ENCODE measurements around the gene MST1. TPM values are rescaled to one million over a fixed set of nuclear protein-coding genes. Genes with fewer than 3 reads are reported as not detected.

The MST1 gene
- total RNA-seq, 2 experiments from 2014 or later = 8.1 to 8.2 TPM

DNA sequence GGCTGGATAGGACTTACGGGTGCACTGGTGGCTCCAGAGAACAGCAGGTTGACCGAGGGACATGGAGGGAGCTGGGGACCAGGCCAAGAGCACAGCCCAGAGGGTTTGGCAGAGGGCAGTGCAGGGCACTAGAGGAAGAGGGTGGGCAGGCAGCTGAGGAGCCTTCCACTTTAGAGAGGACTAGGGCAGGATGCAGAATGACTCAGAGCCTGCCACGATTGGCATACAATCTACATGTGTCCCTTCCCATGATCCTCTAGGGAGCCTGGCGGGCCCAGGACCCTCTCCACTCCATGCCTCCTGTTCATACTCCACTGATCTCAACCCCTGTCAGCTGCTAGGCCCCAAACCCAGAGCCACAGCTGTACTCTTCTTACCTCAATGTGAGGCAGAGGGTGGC lies 29.5 kb downstream of the MST1 start:
- H3K27me3 Mint-ChIP-seq = no peaks in the 10 kb centered on the region
- no peak for DNase-seq
- no peak overlapping the region for H3K27ac Mint-ChIP-seq
- no peaks in the 10 kb centered on the region for H3K4me1 Mint-ChIP-seq (ENCODE audit: low read depth)
- no peaks in the 10 kb centered on the region for H3K9me3 Mint-ChIP-seq
- H3K4me3 Mint-ChIP-seq = no peak overlapping the region
- H3K36me3 Mint-ChIP-seq = no peaks in the 10 kb centered on the region
- intact Hi-C loops (cut with micrococcal nuclease) = no loop called here
- CTCF ChIA-PET = interaction anchor here (1.4 kb wide), 1 partner anchor 120 kb away, joined by 4 read pairs; no protein-coding TSS in a partner anchor
- POLR2A ChIA-PET = no interaction called here

DNA sequence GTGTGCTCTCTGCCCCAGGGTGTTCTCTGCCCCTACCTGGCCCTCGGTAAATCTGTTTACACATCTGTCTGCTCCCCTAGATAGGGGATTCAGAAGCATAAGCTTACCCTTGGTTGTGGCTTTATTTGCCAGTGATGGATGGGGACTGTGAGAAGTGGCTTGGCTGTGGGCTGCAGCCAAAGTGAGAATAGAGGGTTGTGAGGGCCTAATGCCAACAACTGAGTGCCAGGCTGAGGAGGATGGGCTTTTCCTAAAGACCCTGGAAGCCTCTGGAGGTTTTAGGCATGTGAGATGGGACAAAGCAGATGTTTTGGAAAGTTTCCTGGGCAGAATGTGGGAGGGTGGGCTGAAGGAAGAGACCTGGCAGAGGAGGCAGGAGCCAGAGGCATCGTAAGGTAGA lies 30.6 kb downstream of the MST1 start:
- Mint-ChIP-seq H3K9me3 (no peaks in the 10 kb centered on the region), H3K36me3 (no peaks in the 10 kb centered on the region), H3K27ac (no peak overlapping the region), H3K27me3 (no peaks in the 10 kb centered on the region), H3K4me1 (ENCODE audit: low read depth) (no peaks in the 10 kb centered on the region), H3K4me3 (no peak overlapping the region)
- intact Hi-C loops (cut with micrococcal nuclease) = no loop called here
- ChIA-PET POLR2A (no interaction called here), CTCF (no interaction called here)
- DNase-seq = no peak

DNA sequence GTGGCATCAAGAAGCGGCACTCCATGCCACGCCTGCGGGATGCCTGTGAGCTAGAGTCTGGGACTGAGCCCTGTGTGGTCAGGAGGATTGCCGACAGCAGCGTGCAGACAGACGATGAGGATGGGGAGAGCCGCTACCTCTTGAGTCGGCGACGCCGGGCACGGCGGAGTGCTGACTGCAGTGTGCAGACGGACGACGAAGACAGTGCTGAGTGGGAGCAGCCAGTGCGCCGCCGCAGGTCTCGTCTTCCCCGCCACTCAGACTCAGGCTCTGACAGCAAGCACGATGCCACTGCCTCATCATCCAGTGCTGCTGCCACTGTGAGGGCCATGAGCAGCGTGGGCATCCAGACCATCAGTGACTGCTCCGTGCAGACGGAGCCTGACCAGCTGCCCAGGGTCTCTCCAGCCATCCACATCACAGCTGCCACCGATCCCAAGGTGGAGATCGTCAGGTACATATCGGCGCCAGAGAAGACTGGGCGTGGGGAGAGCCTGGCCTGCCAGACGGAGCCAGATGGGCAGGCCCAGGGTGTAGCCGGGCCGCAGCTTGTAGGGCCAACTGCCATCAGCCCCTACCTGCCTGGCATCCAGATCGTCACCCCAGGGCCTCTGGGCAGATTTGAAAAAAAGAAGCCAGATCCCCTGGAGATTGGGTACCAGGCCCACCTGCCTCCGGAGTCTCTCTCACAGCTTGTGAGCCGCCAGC lies 31.9 kb downstream of the MST1 start:
- no peaks in the 10 kb centered on the region for H3K4me1 Mint-ChIP-seq (ENCODE audit: low read depth)
- POLR2A ChIA-PET = no interaction called here
- DNase-seq = no peak
- no peak overlapping the region for H3K4me3 Mint-ChIP-seq
- CTCF ChIA-PET = interaction anchor here (2.1 kb wide), 1 partner anchor 117 kb away, joined by 12 read pairs; no protein-coding TSS in a partner anchor
- H3K9me3 Mint-ChIP-seq = no peaks in the 10 kb centered on the region
- H3K36me3 Mint-ChIP-seq = no peaks in the 10 kb centered on the region
- no peaks in the 10 kb centered on the region for H3K27me3 Mint-ChIP-seq
- H3K27ac Mint-ChIP-seq = no peak overlapping the region
- intact Hi-C loops (cut with micrococcal nuclease) = no loop called here

- no peak for DNase-seq
- H3K27ac Mint-ChIP-seq = no peak overlapping the region
Observed at GRCh38 chr3:49656541-49657112, 32.6 kb downstream of the MST1 start.

DNA sequence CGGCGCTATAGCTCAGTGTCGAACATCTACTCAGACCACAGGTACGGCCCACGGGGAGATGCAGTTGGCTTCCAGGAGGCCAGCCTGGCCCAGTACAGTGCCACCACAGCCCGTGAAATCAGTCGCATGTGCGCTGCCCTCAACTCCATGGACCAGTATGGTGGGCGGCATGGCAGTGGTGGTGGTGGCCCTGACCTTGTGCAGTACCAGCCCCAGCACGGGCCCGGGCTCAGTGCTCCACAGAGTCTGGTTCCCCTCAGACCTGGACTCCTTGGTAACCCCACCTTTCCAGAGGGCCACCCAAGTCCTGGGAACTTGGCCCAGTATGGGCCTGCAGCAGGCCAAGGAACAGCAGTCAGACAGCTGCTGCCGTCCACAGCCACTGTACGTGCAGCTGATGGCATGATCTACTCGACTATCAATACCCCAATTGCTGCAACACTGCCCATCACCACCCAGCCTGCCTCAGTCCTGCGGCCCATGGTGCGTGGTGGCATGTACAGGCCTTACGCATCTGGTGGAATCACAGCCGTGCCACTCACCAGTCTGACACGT lies 33.5 kb downstream of the MST1 start:
- no peaks in the 10 kb centered on the region for H3K27me3 Mint-ChIP-seq
- ChIA-PET POLR2A (no interaction called here), CTCF (interaction anchor here (1.0 to 2.1 kb wide), 2 partner anchors 113 to 116 kb away, joined by 3 to 12 read pairs; no protein-coding TSS in a partner anchor)
- H3K4me3 Mint-ChIP-seq = no peak overlapping the region
- H3K9me3 Mint-ChIP-seq = no peaks in the 10 kb centered on the region
- no peak overlapping the region for H3K27ac Mint-ChIP-seq
- no peaks in the 10 kb centered on the region for H3K4me1 Mint-ChIP-seq (ENCODE audit: low read depth)
- intact Hi-C loops (cut with micrococcal nuclease) = no loop called here
- no peak for DNase-seq
- H3K36me3 Mint-ChIP-seq = no peaks in the 10 kb centered on the region

More at GRCh38 chr3:49656541-49657112, 32.6 kb downstream of the MST1 start:
- Mint-ChIP-seq H3K27me3 (no peaks in the 10 kb centered on the region), H3K4me3 (no peak overlapping the region), H3K36me3 (no peaks in the 10 kb centered on the region), H3K4me1 (ENCODE audit: low read depth) (no peaks in the 10 kb centered on the region), H3K9me3 (no peaks in the 10 kb centered on the region)
- CTCF ChIA-PET = interaction anchor here (1.0 to 2.1 kb wide), 2 partner anchors 114 to 117 kb away, joined by 3 to 12 read pairs; no protein-coding TSS in a partner anchor
- intact Hi-C loops (cut with micrococcal nuclease) = no loop called here
- POLR2A ChIA-PET = no interaction called here

DNA sequence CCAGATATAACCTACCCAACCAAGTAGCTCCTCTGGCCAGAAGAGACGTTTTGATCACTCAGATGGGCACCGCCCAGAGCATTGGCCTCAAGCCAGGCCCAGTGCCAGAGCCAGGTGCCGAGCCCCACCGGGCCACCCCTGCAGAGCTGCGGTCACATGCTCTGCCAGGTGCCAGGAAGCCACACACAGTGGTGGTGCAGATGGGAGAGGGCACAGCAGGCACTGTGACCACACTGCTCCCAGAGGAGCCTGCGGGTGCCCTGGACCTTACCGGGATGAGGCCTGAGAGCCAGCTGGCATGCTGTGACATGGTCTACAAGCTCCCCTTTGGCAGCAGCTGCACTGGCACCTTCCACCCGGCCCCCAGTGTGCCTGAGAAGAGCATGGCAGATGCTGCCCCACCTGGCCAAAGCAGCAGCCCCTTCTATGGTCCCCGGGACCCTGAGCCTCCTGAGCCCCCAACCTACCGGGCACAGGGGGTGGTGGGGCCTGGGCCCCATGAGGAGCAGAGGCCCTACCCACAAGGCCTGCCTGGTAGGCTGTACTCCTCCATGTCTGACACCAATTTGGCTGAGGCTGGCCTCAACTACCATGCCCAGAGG lies 34.2 kb downstream of the MST1 start:
- DNase-seq = no peak
- Mint-ChIP-seq H3K27ac (no peak overlapping the region), H3K27me3 (no peaks in the 10 kb centered on the region), H3K4me1 (ENCODE audit: low read depth) (no peaks in the 10 kb centered on the region), H3K9me3 (no peaks in the 10 kb centered on the region), H3K36me3 (no peaks in the 10 kb centered on the region), H3K4me3 (no peak overlapping the region)
- intact Hi-C loops (cut with micrococcal nuclease) = no loop called here
- ChIA-PET POLR2A (no interaction called here), CTCF (interaction anchor here (1.0 to 1.1 kb wide), 2 partner anchors 9 to 115 kb away, joined by 3 read pairs; no protein-coding TSS in a partner anchor)

GRCh38 chr3:49654176-49654825 lies 35.0 kb downstream of the MST1 start:
- no peak for DNase-seq
- intact Hi-C loops (cut with micrococcal nuclease) = no loop called here
- ChIA-PET POLR2A (no interaction called here), CTCF (interaction anchor here (0.6 to 1.1 kb wide), 3 partner anchors 9 to 488 kb away, joined by 3 read pairs; no protein-coding TSS in a partner anchor)
- no peaks in the 10 kb centered on the region for H3K36me3 Mint-ChIP-seq
- H3K4me3 Mint-ChIP-seq = no peak overlapping the region
- H3K4me1 Mint-ChIP-seq (ENCODE audit: low read depth) = no peaks in the 10 kb centered on the region
- no peak overlapping the region for H3K27ac Mint-ChIP-seq
- H3K9me3 Mint-ChIP-seq = no peaks in the 10 kb centered on the region
- H3K27me3 Mint-ChIP-seq = no peaks in the 10 kb centered on the region

DNA sequence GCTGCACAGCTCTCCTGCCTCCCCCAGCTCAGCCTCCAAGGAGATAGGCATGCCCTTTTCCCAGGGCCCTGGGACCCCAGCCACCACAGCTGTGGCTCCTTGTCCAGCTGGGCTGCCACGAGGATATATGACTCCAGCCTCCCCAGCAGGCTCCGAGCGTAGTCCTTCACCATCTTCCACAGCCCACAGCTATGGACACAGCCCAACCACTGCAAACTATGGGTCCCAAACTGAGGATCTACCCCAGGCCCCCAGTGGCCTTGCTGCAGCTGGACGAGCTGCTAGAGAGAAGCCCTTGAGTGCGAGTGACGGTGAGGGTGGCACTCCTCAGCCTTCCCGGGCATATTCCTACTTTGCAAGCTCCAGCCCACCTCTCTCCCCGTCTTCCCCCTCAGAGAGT lies 35.7 kb downstream of the MST1 start:
- ChIA-PET CTCF (no interaction called here), POLR2A (no interaction called here)
- Mint-ChIP-seq H3K27ac (no peak overlapping the region), H3K27me3 (no peaks in the 10 kb centered on the region), H3K4me3 (no peak overlapping the region), H3K36me3 (no peaks in the 10 kb centered on the region), H3K4me1 (ENCODE audit: low read depth) (no peaks in the 10 kb centered on the region), H3K9me3 (no peaks in the 10 kb centered on the region)
- intact Hi-C loops (cut with micrococcal nuclease) = no loop called here
- no peak for DNase-seq

DNA sequence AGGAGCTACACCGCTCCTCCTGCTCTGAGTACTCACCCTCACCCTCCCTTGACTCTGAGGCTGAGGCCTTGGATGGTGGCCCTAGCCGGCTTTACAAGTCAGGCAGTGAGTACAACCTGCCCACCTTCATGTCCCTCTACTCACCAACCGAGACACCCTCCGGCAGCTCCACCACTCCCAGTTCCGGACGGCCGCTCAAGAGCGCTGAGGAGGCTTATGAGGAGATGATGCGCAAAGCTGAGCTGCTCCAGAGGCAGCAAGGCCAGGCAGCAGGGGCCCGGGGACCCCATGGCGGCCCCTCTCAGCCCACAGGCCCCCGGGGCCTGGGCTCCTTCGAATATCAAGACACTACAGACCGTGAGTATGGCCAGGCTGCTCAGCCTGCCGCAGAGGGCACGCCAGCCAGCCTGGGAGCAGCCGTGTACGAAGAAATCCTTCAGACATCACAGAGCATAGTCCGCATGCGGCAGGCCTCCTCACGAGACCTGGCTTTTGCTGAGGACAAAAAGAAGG lies 36.3 kb downstream of the MST1 start:
- Mint-ChIP-seq H3K36me3 (no peaks in the 10 kb centered on the region), H3K27ac (no peak overlapping the region), H3K4me1 (ENCODE audit: low read depth) (no peaks in the 10 kb centered on the region), H3K9me3 (no peaks in the 10 kb centered on the region), H3K27me3 (no peaks in the 10 kb centered on the region), H3K4me3 (no peak overlapping the region)
- CTCF ChIA-PET = interaction anchor here (0.9 kb wide), 1 partner anchor 113 kb away, joined by 4 read pairs; no protein-coding TSS in a partner anchor
- intact Hi-C loops (cut with micrococcal nuclease) = no loop called here
- no peak for DNase-seq
- POLR2A ChIA-PET = no interaction called here

DNA sequence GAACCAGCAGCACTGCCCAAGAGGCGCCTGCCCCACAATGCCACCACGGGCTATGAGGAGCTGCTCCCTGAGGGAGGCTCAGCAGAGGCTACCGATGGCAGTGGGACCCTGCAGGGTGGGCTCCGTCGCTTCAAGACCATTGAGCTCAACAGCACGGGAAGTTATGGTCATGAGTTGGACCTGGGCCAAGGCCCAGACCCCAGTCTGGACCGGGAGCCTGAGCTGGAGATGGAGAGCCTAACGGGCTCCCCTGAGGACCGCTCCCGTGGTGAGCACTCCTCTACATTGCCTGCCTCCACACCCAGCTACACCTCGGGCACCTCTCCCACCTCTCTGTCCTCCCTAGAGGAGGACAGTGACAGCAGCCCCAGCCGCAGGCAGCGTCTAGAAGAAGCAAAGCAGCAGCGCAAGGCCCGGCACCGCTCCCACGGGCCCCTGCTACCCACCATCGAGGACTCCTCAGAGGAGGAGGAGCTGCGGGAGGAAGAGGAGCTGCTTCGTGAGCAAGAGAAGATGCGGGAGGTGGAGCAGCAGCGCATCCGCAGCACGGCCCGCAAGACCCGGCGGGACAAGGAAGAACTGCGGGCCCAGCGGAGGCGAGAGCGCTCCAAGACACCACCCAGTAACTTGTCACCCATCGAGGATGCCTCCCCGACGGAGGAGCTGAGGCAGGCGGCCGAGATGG lies 36.9 kb downstream of the MST1 start:
- no peaks in the 10 kb centered on the region for H3K27me3 Mint-ChIP-seq
- no peaks in the 10 kb centered on the region for H3K4me1 Mint-ChIP-seq (ENCODE audit: low read depth)
- H3K4me3 Mint-ChIP-seq = no peak overlapping the region
- no peak overlapping the region for H3K27ac Mint-ChIP-seq
- H3K9me3 Mint-ChIP-seq = no peaks in the 10 kb centered on the region
- H3K36me3 Mint-ChIP-seq = no peaks in the 10 kb centered on the region
- intact Hi-C loops (cut with micrococcal nuclease) = no loop called here
- CTCF ChIA-PET = interaction anchor here (0.9 to 1.1 kb wide), 2 partner anchors 19 to 113 kb away, joined by 3 to 4 read pairs; no protein-coding TSS in a partner anchor
- POLR2A ChIA-PET = no interaction called here
- DNase-seq = no peak

DNA sequence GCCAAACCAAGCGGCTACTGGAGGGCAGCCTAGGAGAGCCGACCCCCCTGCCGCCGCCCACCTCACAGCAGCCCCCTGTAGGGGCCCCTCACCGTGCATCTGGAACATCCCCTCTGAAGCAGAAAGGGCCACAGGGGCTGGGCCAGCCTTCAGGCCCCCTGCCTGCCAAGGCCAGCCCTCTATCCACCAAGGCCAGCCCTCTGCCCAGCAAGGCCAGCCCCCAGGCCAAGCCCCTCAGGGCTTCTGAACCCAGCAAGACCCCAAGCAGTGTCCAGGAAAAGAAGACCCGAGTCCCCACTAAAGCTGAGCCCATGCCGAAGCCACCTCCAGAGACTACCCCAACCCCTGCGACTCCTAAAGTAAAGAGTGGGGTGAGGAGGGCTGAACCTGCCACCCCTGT lies 38.6 kb downstream of the MST1 start:
- no peak overlapping the region for H3K4me3 Mint-ChIP-seq

More for the DNA sequence above, 38.6 kb downstream of the MST1 start:
- no peak for DNase-seq
- Mint-ChIP-seq H3K27me3 (no peaks in the 10 kb centered on the region), H3K4me1 (ENCODE audit: low read depth) (no peaks in the 10 kb centered on the region), H3K36me3 (no peaks in the 10 kb centered on the region), H3K27ac (no peak overlapping the region), H3K9me3 (no peaks in the 10 kb centered on the region)
- ChIA-PET CTCF (interaction anchor here (1.0 kb wide), 1 partner anchor 111 kb away, joined by 3 read pairs; no protein-coding TSS in a partner anchor), POLR2A (no interaction called here)
- intact Hi-C loops (cut with micrococcal nuclease) = no loop called here
